Adrenal gland (tissue), 12 donors: Measurements from ENCODE around the gene ATF7. TPM values are rescaled to one million over a fixed set of nuclear protein-coding genes. Genes with fewer than 3 reads are reported as not detected.
"Not testable (repeated sequence)": the region's sequence is repeated elsewhere in the genome, so short reads cannot be mapped to it uniquely, and the experiment has no call there.

Experiments used
- DNase-seq, 7 donors: peaks; one replicate each; pipeline ENCODE4 v3.0.0-alpha.2; 2019 to 2020
- H3K27ac ChIP-seq, 5 donors: fragments of 200-600 bp; sonication (generic) in 4 of 5; 1 replicate in 3 of 5; 2 replicates in 2 of 5; pipeline versions ENCODE4 v1.5.1 to v1.8.0; 2016 to 2020; ENCODE audit warnings: mild to moderate bottlenecking in 1 of 5
- H3K27me3 ChIP-seq: fragments of 200-600 bp; 2 replicates; pipeline ENCODE4 v1.8.0; 2021
- H3K36me3 ChIP-seq, 2 donors: fragments of 200-600 bp; replicated peaks in 1 of 2; 1 replicate in 1 of 2; 2 replicates in 1 of 2; pipeline versions ENCODE4 v1.5.1 to v1.8.0; 2018 to 2022
- H3K4me1 ChIP-seq, 2 donors: fragments of 200-600 bp; replicated peaks in 1 of 2; 1 replicate in 1 of 2; 2 replicates in 1 of 2; pipeline versions ENCODE4 v1.5.1 to v1.8.0; 2018 to 2021
- H3K4me3 ChIP-seq, 4 donors: fragments of 200-600 bp; sonication (generic) in 3 of 4; one replicate each; pipeline ENCODE4 v1.5.1; 2016 to 2018
- H3K9me3 ChIP-seq, 3 donors: fragments of 200-600 bp; sonication (generic) in 1 of 3; replicated peaks in 1 of 3; 1 replicate in 2 of 3; 2 replicates in 1 of 3; pipeline versions ENCODE4 v1.5.1 to v1.8.0; 2016 to 2021
- POLR2A ChIP-seq, 2 donors: fragments of 450-650 bp; IDR thresholded peaks; one replicate each; pipeline ENCODE4 v1.6.1; 2017; ENCODE audit warnings: antibody characterized with exemption in 2 of 2, mild to moderate bottlenecking in 2 of 2, moderate library complexity in 1 of 2
- WGBS, 4 donors: extraction: QIAGEN DNeasy Blood & Tissue Kit in 2 of 4; methylation state at CpG; one replicate each; pipeline versions ENCODE4 v1.1.5 to v1.1.7; 2013 to 2017; 5-methylcytosine and 5-hydroxymethylcytosine counted together
- intact Hi-C, 2 donors: fragments of 100-400 bp; cut with DNase I; formaldehyde crosslinking; loops; one replicate each; pipeline versions ENCODE4 v1.14.1 to v1.15.0; 2022 to 2023
- polyA plus RNA-seq, 3 donors: library from polyadenylated mRNA; stranded (reverse); fragments of 200-250 nt in 2 of 3; fragments of 350-450 nt in 1 of 3; fragmentation: Illumina TruSeq in 1 of 3; extraction: RNeasy Lipid Tissue Mini Kit (QIAGEN cat#74804) in 1 of 3; gene quantifications; one replicate each; pipeline ENCODE4 v1.2.3, GENCODE V29; 2013 to 2014
- total RNA-seq, 9 donors: library from RNA; depleted of rRNA in 4 of 9; stranded (reverse); fragments of >200 nt in 4 of 9; fragments of 120-200 nt in 1 of 9; fragmentation: NEBNext Ultra II Directional in 1 of 9; extraction: Animal tissue kit (Norgen Biotek cat#: 25700) in 1 of 9; gene quantifications; one replicate each; pipeline versions ENCODE4 v1.1.0 to v1.2.4, GENCODE V29; 2013 to 2023
- TF ChIP-seq, protein P1 (sequence below), 6 experiments: fragments of 450-650 bp in 4 of 6; fragments of 200-600 bp in 2 of 6; sonication (generic) in 1 of 6; IDR thresholded peaks; 1 replicate in 5 of 6; 2 replicates in 1 of 6; pipeline versions ENCODE4 v1.5.1 to v1.8.0; 2016 to 2021; ENCODE audit warnings: antibody characterized with exemption in 6 of 6, mild to moderate bottlenecking in 2 of 6, moderate library complexity in 1 of 6
- donor health status: healthy with polysubstance abuse.
- donor health status: Bipolar disorder and iron deficiency.
- donor health status: DM: yes; HTN: yes; CAD: no.
- donor health status: DM: no; HTN: no; CAD: no.
- donor health status: DM: no; HTN: no; CAD: no.
- donor health status: DM: yes; HTN: yes; CAD: no.

ATF7 gene
- total and polyA plus RNA-seq, 12 donors = 12.1 to 41.7 (median 27.5) TPM

DNA sequence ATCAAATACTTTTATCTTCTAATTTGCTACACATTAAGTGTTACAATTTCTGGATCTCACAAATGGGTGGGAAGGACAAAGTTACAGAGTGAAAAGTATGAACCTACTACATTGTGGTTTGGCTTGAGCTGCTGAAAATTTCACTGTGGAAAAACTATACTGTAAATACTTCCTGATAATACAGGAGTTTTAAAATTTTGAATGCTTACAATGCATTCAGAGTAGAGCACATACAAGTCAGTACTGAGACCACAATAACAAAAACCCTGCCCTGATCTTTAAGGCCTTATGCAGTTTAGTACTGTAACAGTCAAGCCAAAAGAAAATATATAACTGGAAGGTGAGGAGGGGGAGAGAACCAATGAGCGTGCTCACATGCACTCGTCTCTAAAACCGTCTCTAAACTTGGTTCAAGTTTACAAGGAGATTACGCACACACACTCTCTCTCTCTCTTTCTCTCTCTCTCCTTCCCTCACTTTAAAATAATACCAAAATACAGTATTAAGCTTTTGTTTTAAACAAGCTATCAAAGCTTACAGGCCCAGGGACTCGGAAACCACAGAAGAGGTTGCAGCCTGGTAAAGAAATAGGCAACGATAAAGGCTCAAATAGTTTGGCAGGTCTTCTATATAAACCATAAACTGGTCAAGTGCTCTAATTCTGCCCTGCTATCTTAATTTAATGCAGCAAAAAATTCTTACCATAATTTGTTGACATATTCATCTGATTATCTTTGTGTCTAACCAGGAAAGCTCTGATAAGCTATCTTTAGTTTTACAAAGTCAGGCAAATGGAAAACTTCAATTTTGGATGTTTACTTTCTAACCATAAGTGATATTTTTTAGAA is 58.0 kb downstream of the ATF7 start:
- H3K27me3 ChIP-seq = no peaks in the 10 kb centered on the region
- no peak overlapping the region for H3K27ac ChIP-seq
- 68 to 86% (median 77%) methylated on average over 6 of the region's 6 CpGs for WGBS, 4 donors
- H3K9me3 ChIP-seq = no peaks in the 10 kb centered on the region
- peaks cover 6 to 28% of the 10 kb centered on the region in 2 donors for H3K4me1 ChIP-seq
- TF ChIP-seq, protein P1, sequence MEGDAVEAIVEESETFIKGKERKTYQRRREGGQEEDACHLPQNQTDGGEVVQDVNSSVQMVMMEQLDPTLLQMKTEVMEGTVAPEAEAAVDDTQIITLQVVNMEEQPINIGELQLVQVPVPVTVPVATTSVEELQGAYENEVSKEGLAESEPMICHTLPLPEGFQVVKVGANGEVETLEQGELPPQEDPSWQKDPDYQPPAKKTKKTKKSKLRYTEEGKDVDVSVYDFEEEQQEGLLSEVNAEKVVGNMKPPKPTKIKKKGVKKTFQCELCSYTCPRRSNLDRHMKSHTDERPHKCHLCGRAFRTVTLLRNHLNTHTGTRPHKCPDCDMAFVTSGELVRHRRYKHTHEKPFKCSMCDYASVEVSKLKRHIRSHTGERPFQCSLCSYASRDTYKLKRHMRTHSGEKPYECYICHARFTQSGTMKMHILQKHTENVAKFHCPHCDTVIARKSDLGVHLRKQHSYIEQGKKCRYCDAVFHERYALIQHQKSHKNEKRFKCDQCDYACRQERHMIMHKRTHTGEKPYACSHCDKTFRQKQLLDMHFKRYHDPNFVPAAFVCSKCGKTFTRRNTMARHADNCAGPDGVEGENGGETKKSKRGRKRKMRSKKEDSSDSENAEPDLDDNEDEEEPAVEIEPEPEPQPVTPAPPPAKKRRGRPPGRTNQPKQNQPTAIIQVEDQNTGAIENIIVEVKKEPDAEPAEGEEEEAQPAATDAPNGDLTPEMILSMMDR (IDR thresholded peaks at IDR 0.05) = no peak
- TF ChIP-seq POLR2A (IDR thresholded peaks at IDR 0.05) = no peak
- intact Hi-C loops = no loop called here
- no peak overlapping the region for H3K4me3 ChIP-seq
- DNase-seq = no peak
- H3K36me3 ChIP-seq = no peaks in the 10 kb centered on the region

DNA sequence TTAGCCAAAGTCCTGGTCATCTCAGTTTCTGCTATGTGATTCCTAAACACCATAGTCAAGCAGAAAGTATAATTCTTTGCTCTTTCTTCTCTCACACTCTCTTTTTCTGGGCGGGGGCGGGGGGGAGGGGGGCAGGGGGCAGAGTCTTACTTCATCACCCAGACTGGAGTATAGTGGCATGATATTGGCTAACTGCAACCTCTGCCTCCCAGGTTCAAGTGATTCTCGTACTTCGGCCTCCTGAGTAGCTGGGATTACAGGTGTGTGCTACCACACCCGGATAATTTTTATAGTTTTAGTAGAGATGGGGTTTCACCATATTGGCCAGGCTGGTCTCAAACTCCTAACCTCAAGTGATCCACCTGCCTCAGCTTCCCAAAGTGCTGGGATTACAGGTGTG is 60.8 kb downstream of the ATF7 start:
- H3K27me3 ChIP-seq, H3K27ac ChIP-seq, H3K36me3 ChIP-seq, DNase-seq, H3K9me3 ChIP-seq, intact Hi-C loops, H3K4me3 ChIP-seq: not testable (repeated sequence)
- 87 to 90% (median 88%) methylated on average over 5 of the region's 5 CpGs for WGBS, 4 donors
- H3K4me1 ChIP-seq = peaks cover 11 to 34% of the 10 kb centered on the region in 2 donors

DNA sequence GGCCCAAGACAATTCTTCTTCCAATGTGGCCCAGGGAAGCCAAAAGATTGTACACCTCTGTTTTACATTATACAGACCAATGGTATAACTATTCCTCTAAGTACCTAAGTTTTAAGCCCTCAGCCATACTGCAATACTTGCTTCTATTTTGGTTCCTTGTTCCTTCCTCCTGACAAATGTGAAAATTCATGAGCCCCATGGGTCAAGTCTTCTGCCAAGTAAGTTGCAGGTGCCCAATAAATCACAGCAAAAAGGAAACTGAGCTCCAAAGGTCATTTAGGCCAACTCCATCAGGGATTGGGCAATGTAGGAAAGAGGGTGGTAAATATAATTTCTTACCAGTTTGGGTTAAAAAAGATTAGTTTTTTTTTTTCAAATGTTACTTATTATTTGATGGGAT is 61.2 kb downstream of the ATF7 start:
- Histone ChIP-seq H3K27ac (no peak overlapping the region), H3K4me1 (peaks cover 11 to 32% of the 10 kb centered on the region in 2 donors), H3K36me3 (no peaks in the 10 kb centered on the region), H3K4me3 (no peak overlapping the region), H3K27me3 (no peaks in the 10 kb centered on the region), H3K9me3 (no peaks in the 10 kb centered on the region)
- peak in 3 of 7 donors; percentile 20 to 51 (median 38) for DNase-seq
- intact Hi-C loops = no loop called here
- no peak for TF ChIP-seq POLR2A (IDR thresholded peaks at IDR 0.05)
- TF ChIP-seq, protein P1 (IDR thresholded peaks at IDR 0.05) = no peak

DNA sequence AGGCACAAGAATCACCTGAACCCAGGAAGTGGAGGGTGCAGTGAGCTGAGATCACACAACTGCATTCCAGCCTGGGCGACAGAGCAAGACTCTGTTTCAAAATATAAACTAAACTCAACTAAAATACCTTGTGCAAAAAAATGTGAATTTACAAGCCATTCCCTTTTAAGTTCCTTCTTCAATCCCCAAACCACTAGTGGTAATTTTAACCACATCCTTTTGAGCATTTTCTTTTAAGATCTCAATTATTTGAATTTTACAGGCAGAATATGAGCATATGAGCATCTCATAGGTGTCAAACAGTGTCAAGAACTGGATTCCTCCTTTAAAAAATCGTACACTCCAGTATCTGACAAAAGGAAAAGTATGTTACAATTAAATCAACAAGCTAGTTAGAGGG is 61.9 kb downstream of the ATF7 start:
- 76 to 85% (median 77%) methylated on average over 2 of the region's 2 CpGs for WGBS, 4 donors

More for the DNA sequence above, 61.9 kb downstream of the ATF7 start:
- Histone ChIP-seq H3K9me3 (no peaks in the 10 kb centered on the region), H3K4me3 (no peak overlapping the region), H3K36me3 (no peaks in the 10 kb centered on the region), H3K27me3 (no peaks in the 10 kb centered on the region), H3K27ac (no peak overlapping the region), H3K4me1 (peaks cover 11 to 25% of the 10 kb centered on the region in 2 donors)
- DNase-seq = no peak
- no peak for TF ChIP-seq POLR2A (IDR thresholded peaks at IDR 0.05)
- TF ChIP-seq, protein P1 (IDR thresholded peaks at IDR 0.05) = no peak
- intact Hi-C loops = no loop called here
